OCI-LY7 (cell line): ENCODE results near the gene SNRNP25. TPM values are rescaled to one million over a fixed set of nuclear protein-coding genes. Genes with fewer than 3 reads are reported as not detected.

ENCODE experiments used
- BruUV-seq: library from RNA; stranded (reverse); fragments of 400-500 nt; replicated peaks from 2 replicates; lab custom pipeline; 2021; lab: Mats Ljungman, UMichigan
- CTCF ChIA-PET: fragments of 300-600 bp; sonication (Branson Sonifier 250); formaldehyde crosslinking; loops from one replicate; lab custom pipeline; 2022; ENCODE audit warnings: antibody characterized with exemption; ENCODE audit not compliant: unreplicated experiment; lab: Charles Lee
- POLR2A ChIA-PET: fragments of 300-600 bp; sonication (Branson Sonifier 250); formaldehyde crosslinking; loops from one replicate; lab custom pipeline; 2022; ENCODE audit warnings: antibody characterized with exemption; lab: Charles Lee
- DNase-seq: peaks from one replicate; pipeline ENCODE4 v3.0.0-alpha.2; 2015; ENCODE audit warnings: low spot score
- H2AFZ ChIP-seq: fragments of 200-600 bp; sonication (generic), shearing (Covaris generic); 2 replicates; pipeline ENCODE4 v1.6.1; 2014; ENCODE audit warnings: mild to moderate bottlenecking, antibody characterized with exemption, low read length, moderate library complexity
- H3K27ac ChIP-seq: fragments of 200-600 bp; sonication (generic); 2 replicates; pipeline ENCODE4 v1.5.1; 2014; ENCODE audit warnings: mixed run types, low read depth, mild to moderate bottlenecking, moderate library complexity, low read length, inconsistent platforms; ENCODE audit not compliant: poor library complexity, severe bottlenecking
- H3K36me3 ChIP-seq: fragments of 200-600 bp; sonication (generic); 2 replicates; pipeline ENCODE4 v1.6.1; 2014; ENCODE audit warnings: mild to moderate bottlenecking, antibody characterized with exemption, low read length, moderate library complexity, mixed read lengths; ENCODE audit not compliant: insufficient read depth
- H3K4me1 ChIP-seq: fragments of 200-600 bp; sonication (generic); 2 replicates; pipeline ENCODE4 v1.5.1; 2014; ENCODE audit warnings: mild to moderate bottlenecking, low read length; ENCODE audit not compliant: insufficient read depth, poor library complexity, severe bottlenecking
- H3K4me2 ChIP-seq: fragments of 200-600 bp; sonication (generic); 2 replicates; pipeline ENCODE4 v1.6.1; 2014; ENCODE audit warnings: mild to moderate bottlenecking, low read length
- H3K4me3 ChIP-seq: fragments of 200-600 bp; sonication (generic); 2 replicates; pipeline ENCODE4 v1.5.1; 2014; ENCODE audit warnings: mild to moderate bottlenecking, low read depth, low read length; ENCODE audit not compliant: poor library complexity, severe bottlenecking
- H3K79me2 ChIP-seq: fragments of 200-600 bp; sonication (generic); 2 replicates; pipeline ENCODE4 v1.6.1; 2016; ENCODE audit warnings: low read depth, mild to moderate bottlenecking, low read length, moderate library complexity, mixed read lengths; ENCODE audit not compliant: insufficient read depth
- H3K9me2 ChIP-seq: fragments of 200-600 bp; sonication (generic); 2 replicates; pipeline ENCODE4 v1.6.1; 2016; ENCODE audit warnings: mild to moderate bottlenecking, low read length, mixed read lengths; ENCODE audit not compliant: insufficient read depth
- H3K9me3 ChIP-seq: fragments of 200-600 bp; sonication (generic); 2 replicates; pipeline ENCODE4 v1.6.1; 2014; ENCODE audit warnings: mild to moderate bottlenecking, mixed run types, low read length, mixed read lengths
- H4K20me1 ChIP-seq: fragments of 200-600 bp; sonication (generic); 2 replicates; pipeline ENCODE4 v1.6.1; 2014; ENCODE audit warnings: mild to moderate bottlenecking, antibody characterized with exemption, low read length, moderate library complexity, mixed read lengths; ENCODE audit not compliant: insufficient read depth
- CTCF ChIP-seq: fragments of 200-600 bp; sonication (generic); conservative IDR thresholded peaks from 2 replicates; pipeline ENCODE4 v1.5.1; 2014; ENCODE audit warnings: mild to moderate bottlenecking, antibody characterized with exemption, low read length, moderate library complexity, mixed read lengths
- EZH2phosphoT487 ChIP-seq: fragments of 200-600 bp; sonication (generic); IDR thresholded peaks from 2 replicates; pipeline ENCODE4 v1.6.1; 2018; ENCODE audit warnings: low read depth, borderline replicate concordance, mild to moderate bottlenecking, mixed run types, antibody characterized with exemption, low read length, moderate library complexity, mixed read lengths
- intact Hi-C: fragments of 100-400 bp; cut with micrococcal nuclease; formaldehyde crosslinking; loops from one replicate; pipeline ENCODE4 v1.10.0; 2022; ENCODE audit not compliant: unreplicated experiment
- total RNA-seq, 2 experiments: library from RNA; depleted of rRNA in 1 of 2; stranded (reverse); fragments of >200 nt in 1 of 2; shearing (Covaris generic) in 1 of 2; gene quantifications; 2 replicates each; pipeline ENCODE4 v1.2.3, GENCODE V29; 2014 to 2022

The SNRNP25 gene
- total RNA-seq, 2 experiments from 2014 or later = 61.4 to 68.3 TPM

DNA sequence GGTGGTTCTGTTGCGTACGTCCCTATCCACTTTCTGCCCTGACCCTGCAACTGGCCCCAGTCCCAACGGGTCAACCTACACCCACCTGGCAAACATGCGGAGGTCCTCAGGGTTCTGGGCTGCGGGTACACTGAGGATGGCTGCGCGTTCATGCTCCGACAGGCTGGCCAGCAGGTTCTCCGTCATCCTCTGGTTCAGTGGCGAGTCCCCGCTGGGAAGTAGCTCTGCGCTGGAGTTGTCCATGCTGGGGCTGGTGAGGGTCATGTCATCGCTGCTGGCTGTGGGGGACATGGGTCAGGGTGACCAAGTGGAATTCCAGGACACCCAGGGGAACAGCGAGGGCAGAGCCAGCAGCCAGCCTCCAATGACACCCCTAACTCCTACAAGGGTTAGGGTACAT lies 35.0 kb downstream of the SNRNP25 start:
- ChIA-PET CTCF (no interaction called here), POLR2A (no interaction called here)
- TF ChIP-seq EZH2phosphoT487 = no peak
- TF ChIP-seq CTCF = no peak

DNA sequence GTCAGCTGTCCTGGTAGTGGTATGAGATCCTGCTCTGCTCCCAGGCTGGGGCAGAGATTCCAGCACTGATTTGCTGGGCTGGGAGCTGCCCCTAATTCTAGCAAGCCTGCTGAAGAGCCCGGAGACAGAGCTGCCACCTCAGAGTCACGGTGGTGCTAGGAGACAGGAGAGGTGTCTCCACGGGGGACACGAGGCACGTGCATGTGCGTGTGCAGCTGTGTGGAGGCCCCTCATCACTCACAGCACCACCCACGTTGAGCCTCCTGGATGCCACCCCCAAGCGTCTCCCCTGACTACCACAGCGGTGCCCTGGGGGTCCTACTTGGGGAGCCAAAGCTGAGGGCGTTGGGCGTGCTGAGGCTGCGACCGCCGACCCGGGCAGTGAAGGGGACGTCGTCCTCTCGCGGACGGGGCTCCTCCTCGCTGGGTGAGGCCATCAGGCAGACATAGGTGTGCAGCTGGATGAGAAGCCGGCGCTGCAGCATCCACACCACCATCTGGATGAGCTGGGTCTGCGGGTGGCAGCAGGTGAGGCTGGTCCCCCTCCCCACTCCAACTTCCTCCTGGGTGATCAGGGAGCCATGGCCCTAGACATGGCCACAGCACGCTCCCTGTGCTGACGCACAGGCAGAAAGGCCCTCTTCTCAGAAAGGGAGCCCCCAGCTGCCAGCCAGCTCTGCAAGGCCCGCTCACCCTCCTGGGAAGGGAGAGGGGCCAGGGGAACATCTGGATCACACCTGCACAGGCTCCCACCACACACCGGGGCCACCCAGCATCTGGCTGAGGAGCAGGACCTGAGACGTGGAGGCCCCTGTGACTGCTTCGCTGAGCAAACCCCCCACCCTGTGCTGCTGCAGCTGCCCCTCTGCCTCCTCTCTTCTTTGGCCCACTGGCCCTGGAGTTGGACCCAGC lies 36.0 kb downstream of the SNRNP25 start:
- Histone ChIP-seq H3K79me2 (no peaks in the 10 kb centered on the region), H3K4me2 (no peak overlapping the region), H3K9me2 (no peaks in the 10 kb centered on the region), H3K9me3 (no peaks in the 10 kb centered on the region), H4K20me1 (no peaks in the 10 kb centered on the region), H3K27ac (no peak overlapping the region), H3K36me3 (peaks cover 53% of the 10 kb centered on the region), H3K4me3 (no peak overlapping the region), H3K4me1 (peaks cover 10% of the 10 kb centered on the region), H2AFZ (no peak overlapping the region)
- intact Hi-C loops = no loop called here
- no TSS peak for BruUV-seq
- CTCF ChIA-PET = no interaction called here
- no peak for DNase-seq
- POLR2A ChIA-PET = no interaction called here
- TF ChIP-seq EZH2phosphoT487 = no peak
- TF ChIP-seq CTCF = no peak

More for the DNA sequence above, 35.0 kb downstream of the SNRNP25 start:
- DNase-seq = no peak
- intact Hi-C loops = no loop called here
- H3K4me1 ChIP-seq = peaks cover 20% of the 10 kb centered on the region
- no peak overlapping the region for H3K4me2 ChIP-seq
- H4K20me1 ChIP-seq = no peaks in the 10 kb centered on the region
- no TSS peak for BruUV-seq
- no peaks in the 10 kb centered on the region for H3K9me3 ChIP-seq
- no peak overlapping the region for H3K27ac ChIP-seq
- H3K9me2 ChIP-seq = no peaks in the 10 kb centered on the region
- H3K79me2 ChIP-seq = no peaks in the 10 kb centered on the region
- H2AFZ ChIP-seq = no peak overlapping the region
- no peak overlapping the region for H3K4me3 ChIP-seq
- peaks cover 60% of the 10 kb centered on the region for H3K36me3 ChIP-seq

- H3K27ac ChIP-seq = no peak overlapping the region
- ChIA-PET CTCF (interaction anchor here (0.6 kb wide), 1 partner anchor 162 kb away, joined by 4 read pairs; no protein-coding TSS in a partner anchor), POLR2A (no interaction called here)
- H4K20me1 ChIP-seq = no peaks in the 10 kb centered on the region
- no peaks in the 10 kb centered on the region for H3K79me2 ChIP-seq
- H3K4me3 ChIP-seq = no peak overlapping the region
- TF ChIP-seq EZH2phosphoT487 = no peak
- TF ChIP-seq CTCF = no peak
- peaks cover 39% of the 10 kb centered on the region for H3K36me3 ChIP-seq
- no TSS peak for BruUV-seq
- no peak for DNase-seq
- H3K9me2 ChIP-seq = no peaks in the 10 kb centered on the region
- no peaks in the 10 kb centered on the region for H3K4me1 ChIP-seq
- no peak overlapping the region for H3K4me2 ChIP-seq
- no peak overlapping the region for H2AFZ ChIP-seq
- no peaks in the 10 kb centered on the region for H3K9me3 ChIP-seq
- intact Hi-C loops = no loop called here
These were observed 37.9 kb downstream of the SNRNP25 start for GRCh38 chr16:91484-91883.
